Stimulated activated CD8-positive, alpha-beta memory T cell treated with anti-CD3 and anti-CD28 coated beads, Interleukin-15, amount 100 ng/mL, for 1 hour (primary cell): ENCODE data around the gene TCF25.

Source experiments
- DNase-seq: peaks from one replicate; pipeline ENCODE4 v3.0.0-alpha.2; 2020; ENCODE audit warnings: low read depth

Gene TCF25

GRCh38 chr16:89880477-89881367 is 7.3 kb downstream of the TCF25 start:
- DNase-seq, result no peak

GRCh38 chr16:89881368-89881730 is 8.0 kb downstream of the TCF25 start:
- DNase-seq, result no peak

- DNase-seq, result no peak
Observed at GRCh38 chr16:89883346-89884040, 10.1 kb downstream of the TCF25 start.

- DNase-seq, result no peak
Observed at GRCh38 chr16:89884041-89884421, 10.6 kb downstream of the TCF25 start.

- DNase-seq, result no peak
Observed at GRCh38 chr16:89887243-89887642, 13.9 kb downstream of the TCF25 start.

GRCh38 chr16:89890200-89890599 is 16.8 kb downstream of the TCF25 start:
- no peak for DNase-seq

- DNase-seq, result no peak
Observed at GRCh38 chr16:89890886-89891657, 17.7 kb downstream of the TCF25 start.

GRCh38 chr16:89892055-89892630 is 18.8 kb downstream of the TCF25 start:
- no peak for DNase-seq

- no peak for DNase-seq
Observed at GRCh38 chr16:89892635-89893034, 19.2 kb downstream of the TCF25 start.

- DNase-seq, result no peak
Observed at GRCh38 chr16:89893642-89894548, 20.5 kb downstream of the TCF25 start.

GRCh38 chr16:89895482-89896250 is 22.3 kb downstream of the TCF25 start:
- no peak for DNase-seq

GRCh38 chr16:89897204-89897603 is 23.8 kb downstream of the TCF25 start:
- DNase-seq, result no peak

- no peak for DNase-seq
Observed at GRCh38 chr16:89898201-89898967, 25.0 kb downstream of the TCF25 start.

GRCh38 chr16:89899879-89900481 is 26.6 kb downstream of the TCF25 start:
- no peak for DNase-seq

GRCh38 chr16:89900885-89901284 is 27.5 kb downstream of the TCF25 start:
- no peak for DNase-seq

GRCh38 chr16:89902980-89903379 is 29.6 kb downstream of the TCF25 start:
- DNase-seq, result no peak

- DNase-seq, result no peak
Observed at GRCh38 chr16:89903908-89904515, 30.6 kb downstream of the TCF25 start.

GRCh38 chr16:89904606-89905510 is 31.5 kb downstream of the TCF25 start:
- DNase-seq, result no peak
